HepG2 (cell line): ENCODE results near the gene BBS1. TPM values are rescaled to one million over a fixed set of nuclear protein-coding genes. Genes with fewer than 3 reads are reported as not detected.

Source experiments
- ATAC-seq: fragments of 200-7000 bp; cut with Tn5 transposase; 3 replicates; pipeline ENCODE4 v1.9.1; 2020; ENCODE audit warnings: mild to moderate bottlenecking, moderate library complexity
- BruUV-seq: library from RNA; stranded (reverse); fragments of 400-500 nt; replicated peaks from 2 replicates; lab custom pipeline; 2021; lab: Mats Ljungman, UMichigan
- CTCF ChIA-PET: fragments of 300-600 bp; formaldehyde crosslinking; extraction: SDS; loops from one replicate; lab custom pipeline; 2021; ENCODE audit warnings: low total read pairs, inconsistent platforms, low intra/inter-chr PET ratio; lab: Yijun Ruan, JAX
- POLR2A ChIA-PET: fragments of 350-600 bp; sonication (Branson Sonifier 250); formaldehyde crosslinking; loops from one replicate; lab custom pipeline; 2020; ENCODE audit warnings: antibody characterized with exemption, inconsistent platforms; lab: Yijun Ruan, JAX
- DNase-seq: peaks from one replicate; pipeline ENCODE4 v3.0.0-alpha.2; 2015; ENCODE audit warnings: low spot score
- FAIRE-seq: peaks from 3 replicates; lab custom pipeline; 2011; peaks lifted over from hg19 to GRCh38; lab: Jason Lieb, UNC
- H2AFZ ChIP-seq: one replicate; pipeline ENCODE4 v1.6.1; 2011; ENCODE audit warnings: low read length, inconsistent platforms
- H3K27ac ChIP-seq: fragments of 300-600 bp; 3 replicates; pipeline ENCODE4 v1.8.0; 2011; ENCODE audit warnings: mixed run types, mild to moderate bottlenecking, mixed read lengths, low read length, inconsistent platforms; ENCODE audit not compliant: insufficient read depth; ENCODE audit errors: extremely low read length
- H3K27me3 ChIP-seq, 2 experiments: fragments of 200-600 bp in 1 of 2; 2 replicates in 1 of 2; 3 replicates in 1 of 2; pipeline versions ENCODE4 v1.6.0 to v1.8.0; 2011; ENCODE audit warnings: low read length in 2 of 2, mild to moderate bottlenecking in 2 of 2, moderate library complexity in 2 of 2, inconsistent platforms in 1 of 2; ENCODE audit not compliant: insufficient read depth in 2 of 2, control insufficient read depth in 1 of 2
- H3K36me3 ChIP-seq, 2 experiments: fragments of 200-600 bp in 1 of 2; replicated peaks in 1 of 2; 2 replicates in 1 of 2; 3 replicates in 1 of 2; pipeline versions ENCODE4 v1.5.1 to v1.8.0; 2011; ENCODE audit warnings: low read length in 2 of 2, inconsistent platforms in 1 of 2; ENCODE audit not compliant: insufficient read depth in 2 of 2, control insufficient read depth in 1 of 2
- H3K4me1 ChIP-seq: 2 replicates; pipeline ENCODE4 v1.5.1; 2012; ENCODE audit warnings: low read length, inconsistent platforms; ENCODE audit not compliant: insufficient read depth
- H3K4me2 ChIP-seq: 2 replicates; pipeline ENCODE4 v1.6.0; 2011; ENCODE audit warnings: low read depth, low read length, inconsistent platforms
- H3K4me3 ChIP-seq, 3 experiments: fragments of 200-600 bp in 1 of 3; sonication (generic), shearing (Covaris generic) in 1 of 3; replicated peaks in 1 of 3; 2 replicates each; pipeline ENCODE4 v1.5.1; 2011 to 2016; ENCODE audit warnings: low read length in 3 of 3, inconsistent platforms in 2 of 3, low read depth in 2 of 3, mild to moderate bottlenecking in 2 of 3, control low read depth in 1 of 3, mixed read lengths in 1 of 3; ENCODE audit not compliant: insufficient read depth in 1 of 3
- H3K79me2 ChIP-seq: one replicate; pipeline ENCODE4 v1.6.1; 2011; ENCODE audit warnings: low read length, inconsistent platforms; ENCODE audit not compliant: insufficient read depth
- H3K9ac ChIP-seq: 2 replicates; pipeline ENCODE4 v1.6.0; 2011; ENCODE audit warnings: mild to moderate bottlenecking, low read depth, low read length, inconsistent platforms; ENCODE audit not compliant: insufficient read depth
- H3K9me3 ChIP-seq: 2 replicates; pipeline ENCODE4 v1.5.1; 2012; ENCODE audit warnings: mild to moderate bottlenecking, low read length
- H4K20me1 ChIP-seq: 2 replicates; pipeline ENCODE4 v1.6.0; 2011; ENCODE audit warnings: inconsistent platforms, mild to moderate bottlenecking, low read length, moderate library complexity; ENCODE audit not compliant: insufficient read depth
- ELF4 ChIP-seq: sonication (generic); formaldehyde crosslinking; IDR thresholded peaks from 2 replicates; pipeline ENCODE4 v1.5.0; 2020; ENCODE audit warnings: missing genetic modification reagents, mild to moderate bottlenecking, moderate library complexity, borderline replicate concordance
- HIVEP1 ChIP-seq: sonication (generic); formaldehyde crosslinking; IDR thresholded peaks from 2 replicates; pipeline ENCODE4 v1.4.0; 2020; ENCODE audit warnings: mild to moderate bottlenecking, missing genetic modification reagents
- HOXA5 ChIP-seq: sonication (generic); formaldehyde crosslinking; IDR thresholded peaks from 2 replicates; pipeline ENCODE4 v1.4.0; 2020; ENCODE audit warnings: missing genetic modification reagents
- KDM5A ChIP-seq: fragments of 200-600 bp; sonication (generic); IDR thresholded peaks from 2 replicates; pipeline ENCODE4 v1.7.0; 2018; ENCODE audit warnings: antibody characterized with exemption, mild to moderate bottlenecking, low read length, borderline replicate concordance
- MAF1 ChIP-seq: sonication (generic); formaldehyde crosslinking; IDR thresholded peaks from 2 replicates; pipeline ENCODE4 v1.5.0; 2020; ENCODE audit warnings: missing genetic modification reagents, borderline replicate concordance
- PITX1 ChIP-seq: sonication (generic); formaldehyde crosslinking; IDR thresholded peaks from 2 replicates; pipeline ENCODE4 v1.5.1; 2020; ENCODE audit warnings: mild to moderate bottlenecking, missing genetic modification reagents
- ZNF564 ChIP-seq: sonication (generic); formaldehyde crosslinking; IDR thresholded peaks from 2 replicates; pipeline ENCODE4 v1.8.1; 2023; ENCODE audit warnings: mild to moderate bottlenecking, missing genetic modification reagents
- ZNF619 ChIP-seq: sonication (generic); formaldehyde crosslinking; IDR thresholded peaks from 2 replicates; pipeline ENCODE4 v1.4.0; 2020; ENCODE audit warnings: mild to moderate bottlenecking, missing genetic modification reagents
- WGBS: methylation state at CpG from one replicate; pipeline ENCODE4 v1.1.6; 2017; ENCODE audit warnings: low lambda C conversion rate; 5-methylcytosine and 5-hydroxymethylcytosine counted together
- in situ Hi-C: cut with HindIII; loops from 2 replicates; pipeline ENCODE4 v1.10.0; 2017; ENCODE audit warnings: low pct_unique_long_range_greater_than_20kb; ENCODE audit not compliant: extremely low pct_ligation_motif_present
- intact Hi-C: fragments of 100-400 bp; cut with micrococcal nuclease; formaldehyde crosslinking; loops from one replicate; pipeline ENCODE4 v1.10.0; 2022; ENCODE audit not compliant: unreplicated experiment
- polyA plus RNA-seq, 8 experiments: library from polyadenylated mRNA; depleted of rRNA in 3 of 8; stranded (reverse) in 7 of 8; unstranded in 1 of 8; fragments of >200 nt; fragmentation: Illumina TruSeq in 4 of 8; extraction: Trizol in 4 of 8; gene quantifications; 2 replicates each; pipeline versions ENCODE4 v1.2.1 to v1.2.3, GENCODE V29; 2011 to 2016; ENCODE audit warnings: low read depth in 4 of 8, missing spikeins in 1 of 8, mixed read lengths in 1 of 8; ENCODE audit not compliant: insufficient read depth in 1 of 8
- total RNA-seq, 5 experiments: library from RNA; depleted of rRNA; stranded (reverse); fragments of >200 nt; fragmentation: Illumina TruSeq; extraction: Trizol; gene quantifications; 2 replicates each; pipeline ENCODE4 v1.2.3, GENCODE V29; 2016; ENCODE audit warnings: low read depth in 1 of 5
- TF ChIP-seq, protein P1 (sequence below): IDR thresholded peaks from 2 replicates; pipeline ENCODE4 v1.6.1; 2012; ENCODE audit warnings: low read length, improper control_type of control experiment
- TF ChIP-seq, protein P2 (sequence below): sonication (generic); formaldehyde crosslinking; IDR thresholded peaks from 2 replicates; pipeline ENCODE4 v1.8.1; 2023; ENCODE audit warnings: missing genetic modification reagents, inconsistent platforms, borderline replicate concordance
- TF ChIP-seq, protein P3 (sequence below): sonication (generic); formaldehyde crosslinking; conservative IDR thresholded peaks from 2 replicates; pipeline ENCODE4 v1.8.1; 2023; ENCODE audit warnings: missing genetic modification reagents

Gene BBS1
- total and polyA plus RNA-seq, 2 of the 13 experiments (the other 11 are each of a cell fraction or from before 2014, with no cell fraction given): 11.7 to 14.1 TPM

DNA sequence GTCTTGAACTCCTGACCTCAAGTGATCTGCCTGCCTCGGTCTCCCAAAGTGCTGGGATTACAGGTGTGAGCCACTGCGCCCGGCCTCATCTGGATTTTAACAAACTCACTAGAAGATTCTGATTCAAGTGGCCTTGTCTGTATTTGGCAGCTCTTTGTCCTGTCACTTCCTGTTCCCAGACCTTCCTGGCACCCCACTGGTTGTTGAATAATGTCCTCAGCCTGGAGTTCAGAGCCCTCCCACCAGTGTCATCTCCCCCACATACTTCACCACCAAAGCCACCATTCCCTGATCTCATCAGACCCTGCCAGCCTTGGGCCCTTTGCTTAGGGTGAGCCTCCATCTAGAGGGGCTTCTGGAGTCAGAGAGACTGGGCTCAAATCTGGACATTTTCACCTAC, 40.4 kb upstream of the BBS1 start:
- ChIA-PET CTCF (no interaction called here), POLR2A (interaction anchor here (1.0 to 1.3 kb wide), 2 partner anchors 10 kb away, joined by 5 to 11 read pairs; partner anchors contain the start of gene DPP3)
- Histone ChIP-seq H3K79me2 (no peaks in the 10 kb centered on the region), H4K20me1 (no peaks in the 10 kb centered on the region; the same call in 1 of the 2 replicates), H3K27ac (no peak overlapping the region), H3K4me2 (no peak overlapping the region), H3K36me3 (peaks cover 0 to 2% of the 10 kb centered on the region in 2 experiments; a peak in 3 of 5 replicates), H2AFZ (no peak overlapping the region), H3K4me1 (peaks cover 23% of the 10 kb centered on the region), H3K9ac (no peak overlapping the region), H3K9me3 (no peaks in the 10 kb centered on the region), H3K27me3 (peaks cover 0 to 9% of the 10 kb centered on the region in 2 experiments; a peak in 2 of 5 replicates), H3K4me3 (no peak overlapping the region)
- in situ Hi-C loops (no loop called here), intact Hi-C loops (no loop called here)
- DNase-seq (no peak), FAIRE-seq (no peak), ATAC-seq (no peak)
- no peak for TF ChIP-seq HIVEP1 (CRISPR knock-in tag)
- TF ChIP-seq MAF1 (CRISPR knock-in tag): no peak
- TF ChIP-seq, protein P1, sequence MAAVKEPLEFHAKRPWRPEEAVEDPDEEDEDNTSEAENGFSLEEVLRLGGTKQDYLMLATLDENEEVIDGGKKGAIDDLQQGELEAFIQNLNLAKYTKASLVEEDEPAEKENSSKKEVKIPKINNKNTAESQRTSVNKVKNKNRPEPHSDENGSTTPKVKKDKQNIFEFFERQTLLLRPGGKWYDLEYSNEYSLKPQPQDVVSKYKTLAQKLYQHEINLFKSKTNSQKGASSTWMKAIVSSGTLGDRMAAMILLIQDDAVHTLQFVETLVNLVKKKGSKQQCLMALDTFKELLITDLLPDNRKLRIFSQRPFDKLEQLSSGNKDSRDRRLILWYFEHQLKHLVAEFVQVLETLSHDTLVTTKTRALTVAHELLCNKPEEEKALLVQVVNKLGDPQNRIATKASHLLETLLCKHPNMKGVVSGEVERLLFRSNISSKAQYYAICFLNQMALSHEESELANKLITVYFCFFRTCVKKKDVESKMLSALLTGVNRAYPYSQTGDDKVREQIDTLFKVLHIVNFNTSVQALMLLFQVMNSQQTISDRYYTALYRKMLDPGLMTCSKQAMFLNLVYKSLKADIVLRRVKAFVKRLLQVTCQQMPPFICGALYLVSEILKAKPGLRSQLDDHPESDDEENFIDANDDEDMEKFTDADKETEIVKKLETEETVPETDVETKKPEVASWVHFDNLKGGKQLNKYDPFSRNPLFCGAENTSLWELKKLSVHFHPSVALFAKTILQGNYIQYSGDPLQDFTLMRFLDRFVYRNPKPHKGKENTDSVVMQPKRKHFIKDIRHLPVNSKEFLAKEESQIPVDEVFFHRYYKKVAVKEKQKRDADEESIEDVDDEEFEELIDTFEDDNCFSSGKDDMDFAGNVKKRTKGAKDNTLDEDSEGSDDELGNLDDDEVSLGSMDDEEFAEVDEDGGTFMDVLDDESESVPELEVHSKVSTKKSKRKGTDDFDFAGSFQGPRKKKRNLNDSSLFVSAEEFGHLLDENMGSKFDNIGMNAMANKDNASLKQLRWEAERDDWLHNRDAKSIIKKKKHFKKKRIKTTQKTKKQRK: no peak
- TF ChIP-seq KDM5A: no peak
- no peak for TF ChIP-seq ELF4
- no peak for TF ChIP-seq ZNF619 (CRISPR knock-in tag)
- TF ChIP-seq, protein P2, sequence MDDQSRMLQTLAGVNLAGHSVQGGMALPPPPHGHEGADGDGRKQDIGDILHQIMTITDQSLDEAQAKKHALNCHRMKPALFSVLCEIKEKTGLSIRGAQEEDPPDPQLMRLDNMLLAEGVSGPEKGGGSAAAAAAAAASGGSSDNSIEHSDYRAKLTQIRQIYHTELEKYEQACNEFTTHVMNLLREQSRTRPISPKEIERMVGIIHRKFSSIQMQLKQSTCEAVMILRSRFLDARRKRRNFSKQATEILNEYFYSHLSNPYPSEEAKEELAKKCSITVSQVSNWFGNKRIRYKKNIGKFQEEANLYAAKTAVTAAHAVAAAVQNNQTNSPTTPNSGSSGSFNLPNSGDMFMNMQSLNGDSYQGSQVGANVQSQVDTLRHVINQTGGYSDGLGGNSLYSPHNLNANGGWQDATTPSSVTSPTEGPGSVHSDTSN (CRISPR knock-in tag): no peak
- TF ChIP-seq ZNF564 (CRISPR knock-in tag): no peak
- no peak for TF ChIP-seq PITX1 (CRISPR knock-in tag)
- TF ChIP-seq, protein P3, sequence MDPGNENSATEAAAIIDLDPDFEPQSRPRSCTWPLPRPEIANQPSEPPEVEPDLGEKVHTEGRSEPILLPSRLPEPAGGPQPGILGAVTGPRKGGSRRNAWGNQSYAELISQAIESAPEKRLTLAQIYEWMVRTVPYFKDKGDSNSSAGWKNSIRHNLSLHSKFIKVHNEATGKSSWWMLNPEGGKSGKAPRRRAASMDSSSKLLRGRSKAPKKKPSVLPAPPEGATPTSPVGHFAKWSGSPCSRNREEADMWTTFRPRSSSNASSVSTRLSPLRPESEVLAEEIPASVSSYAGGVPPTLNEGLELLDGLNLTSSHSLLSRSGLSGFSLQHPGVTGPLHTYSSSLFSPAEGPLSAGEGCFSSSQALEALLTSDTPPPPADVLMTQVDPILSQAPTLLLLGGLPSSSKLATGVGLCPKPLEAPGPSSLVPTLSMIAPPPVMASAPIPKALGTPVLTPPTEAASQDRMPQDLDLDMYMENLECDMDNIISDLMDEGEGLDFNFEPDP (CRISPR knock-in tag): no peak
- no peak for TF ChIP-seq HOXA5
- WGBS: 87% methylated on average over 3 of the region's 3 CpGs
- no TSS peak for BruUV-seq
